Stimulated activated CD8-positive, alpha-beta memory T cell treated with anti-CD3 and anti-CD28 coated beads, Interleukin-7, amount 100 ng/mL, for 24 hours (primary cell): ENCODE measurements around the gene BRD3.

Experiments
- DNase-seq: peaks from one replicate; pipeline ENCODE4 v3.0.0-alpha.2; 2020; ENCODE audit warnings: low read depth

The BRD3 gene

DNA sequence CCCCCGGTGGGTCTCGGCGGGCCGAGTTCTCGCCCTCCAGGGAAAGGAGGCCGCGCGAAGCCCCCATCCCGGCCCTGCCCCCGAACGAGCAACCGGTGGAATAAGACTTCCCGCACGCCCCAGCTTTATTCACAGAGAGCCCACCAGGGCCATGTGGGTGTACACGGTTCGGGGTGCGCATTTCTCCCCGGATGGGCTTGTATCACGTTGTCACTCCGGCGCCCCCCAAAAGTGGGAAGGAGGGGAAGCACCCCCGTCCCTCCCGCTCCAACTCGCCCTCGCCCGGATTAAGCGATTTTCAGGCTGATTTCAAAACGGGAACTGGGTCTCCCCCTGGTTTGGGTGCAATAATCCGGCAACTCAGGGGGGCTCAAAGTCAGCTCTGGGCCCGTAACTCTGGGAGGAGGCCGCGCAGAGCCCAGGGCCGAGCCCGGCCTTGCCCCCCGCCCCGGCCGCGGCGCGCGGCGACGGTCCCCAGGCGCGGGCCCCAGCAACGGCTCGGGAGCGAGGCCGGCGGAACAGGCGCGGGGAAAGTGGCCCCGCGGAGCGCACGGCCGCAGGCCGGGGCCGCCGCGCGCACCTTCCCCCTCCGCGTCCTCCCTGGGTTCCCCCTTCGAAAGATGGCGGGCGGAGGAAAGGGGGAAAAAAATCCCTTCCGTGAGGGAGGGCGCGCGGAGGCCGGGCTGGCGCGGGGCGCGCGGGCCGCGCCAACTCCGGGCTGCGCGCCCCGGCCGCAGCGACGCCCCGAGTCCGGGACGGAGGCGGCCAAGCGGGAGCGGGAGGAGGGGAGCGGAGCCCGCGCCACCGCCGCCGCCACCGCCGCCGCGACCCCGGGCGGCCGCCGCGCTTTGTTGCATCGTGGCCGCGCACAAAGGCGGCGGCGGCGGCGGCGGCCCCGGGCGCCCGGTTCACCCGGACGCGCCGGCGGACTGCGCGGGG is 644 bp downstream of the BRD3 start:
- no peak for DNase-seq

DNA sequence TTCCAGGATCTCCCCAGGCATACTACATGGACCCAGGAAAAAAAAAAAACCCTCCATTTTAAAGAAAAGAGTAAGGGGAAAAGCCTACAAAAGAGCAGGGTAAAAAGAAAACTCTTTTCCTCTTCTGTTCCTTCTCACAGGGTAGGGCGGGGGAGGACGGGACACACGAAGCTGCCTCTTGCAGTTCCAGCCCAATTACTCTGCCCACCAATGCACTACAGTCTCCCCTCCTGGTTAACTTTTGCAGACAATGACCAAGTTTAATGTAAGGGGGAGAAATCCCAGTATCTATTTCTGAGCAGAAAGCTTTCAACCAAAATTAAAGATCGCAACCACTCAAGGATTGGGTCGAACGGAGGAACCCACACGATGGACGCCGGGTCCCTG is 1.3 kb downstream of the BRD3 start:
- DNase-seq: no peak

GRCh38 chr9:134065612-134066419 is 2.0 kb downstream of the BRD3 start:
- no peak for DNase-seq

GRCh38 chr9:134064711-134065110 is 3.1 kb downstream of the BRD3 start:
- no peak for DNase-seq

- no peak for DNase-seq
These were observed 4.0 kb downstream of the BRD3 start for GRCh38 chr9:134063571-134064450.

- no peak for DNase-seq
These were observed 4.7 kb downstream of the BRD3 start for GRCh38 chr9:134063088-134063570.

DNA sequence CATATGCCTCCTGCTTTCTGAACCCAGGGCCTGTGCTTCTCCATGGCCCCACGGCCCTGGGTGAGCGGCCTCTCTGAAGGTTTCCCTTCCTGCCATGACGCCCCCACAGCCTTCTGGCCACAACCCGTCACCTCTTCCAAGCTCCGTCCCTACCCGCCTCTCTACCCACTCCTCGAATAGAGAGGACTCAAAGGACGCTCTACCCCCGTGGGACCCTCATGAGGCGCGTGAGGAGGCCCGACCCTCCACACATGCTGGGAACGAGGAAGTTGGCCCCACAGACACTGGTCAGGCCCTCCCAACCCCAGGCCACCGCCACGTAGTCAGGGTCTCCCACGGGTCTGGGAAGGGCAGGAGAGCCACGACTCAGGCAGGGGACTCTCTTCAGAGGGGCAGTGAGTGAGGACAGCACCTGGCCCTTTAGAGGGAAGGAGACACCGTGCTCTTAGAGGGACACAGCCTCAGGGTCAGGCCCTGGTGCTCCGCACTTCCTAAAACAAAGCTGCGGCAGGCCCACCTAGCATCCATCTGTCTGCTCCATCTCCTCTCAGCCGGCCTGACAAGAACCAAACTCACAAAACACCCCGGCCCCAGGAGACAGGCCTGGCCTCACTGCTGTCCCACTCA is 5.3 kb downstream of the BRD3 start:
- DNase-seq: no peak

GRCh38 chr9:134061688-134062371 is 6.0 kb downstream of the BRD3 start:
- DNase-seq: no peak

DNA sequence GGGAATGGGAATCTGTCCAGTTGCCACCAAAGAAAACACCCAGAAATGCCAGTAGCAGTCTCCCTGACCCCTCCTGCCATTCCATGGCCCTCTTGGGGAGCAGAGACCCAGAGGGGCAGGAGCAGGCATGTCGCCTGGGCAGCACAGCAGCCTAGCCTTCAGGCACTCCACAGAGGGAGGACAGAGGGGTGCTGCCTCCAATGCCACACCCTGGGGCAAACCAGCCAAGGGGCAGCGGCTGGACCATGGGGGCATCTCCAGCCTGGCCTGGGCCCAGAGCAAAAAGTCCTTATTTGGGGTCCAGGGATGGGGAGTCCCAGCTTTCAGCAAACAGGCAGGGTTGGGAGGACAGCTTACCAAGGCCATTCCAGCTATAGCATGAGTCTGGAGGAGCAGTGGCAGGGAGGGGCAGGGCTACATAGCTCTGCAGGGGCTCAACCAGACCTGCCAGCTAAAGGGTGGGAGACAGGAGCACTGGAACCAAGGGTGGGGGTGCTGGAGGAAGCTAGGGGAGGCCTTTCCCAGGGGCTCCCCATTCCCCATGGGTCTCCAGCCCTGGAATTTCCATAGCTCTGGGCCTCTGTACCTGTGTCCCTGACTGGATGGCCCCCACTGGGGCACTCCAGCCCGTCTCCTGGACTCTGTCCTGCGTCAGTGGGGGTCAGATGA is 6.7 kb downstream of the BRD3 start:
- DNase-seq: no peak

DNA sequence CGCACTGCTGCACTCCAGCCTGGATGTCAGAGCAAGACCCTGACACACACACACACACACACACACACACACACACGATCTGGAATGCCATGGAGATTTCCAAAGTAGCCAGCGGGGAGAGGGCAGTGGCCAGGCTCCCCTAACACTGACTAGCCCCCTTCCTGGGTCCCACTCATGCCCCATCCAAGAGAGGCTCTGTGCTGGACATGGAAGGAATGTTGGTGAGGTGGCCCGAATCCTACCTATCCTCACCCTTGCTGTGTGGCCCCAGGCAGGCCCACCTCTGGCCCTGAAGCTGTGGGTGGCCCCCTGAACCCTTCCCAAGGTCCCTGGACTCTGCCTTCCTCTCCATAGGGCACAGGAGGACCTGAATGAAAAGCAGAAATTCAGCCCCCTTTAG is 7.3 kb downstream of the BRD3 start:
- no peak for DNase-seq

- DNase-seq: no peak
These were observed 8.0 kb downstream of the BRD3 start for GRCh38 chr9:134059661-134060395.

DNA sequence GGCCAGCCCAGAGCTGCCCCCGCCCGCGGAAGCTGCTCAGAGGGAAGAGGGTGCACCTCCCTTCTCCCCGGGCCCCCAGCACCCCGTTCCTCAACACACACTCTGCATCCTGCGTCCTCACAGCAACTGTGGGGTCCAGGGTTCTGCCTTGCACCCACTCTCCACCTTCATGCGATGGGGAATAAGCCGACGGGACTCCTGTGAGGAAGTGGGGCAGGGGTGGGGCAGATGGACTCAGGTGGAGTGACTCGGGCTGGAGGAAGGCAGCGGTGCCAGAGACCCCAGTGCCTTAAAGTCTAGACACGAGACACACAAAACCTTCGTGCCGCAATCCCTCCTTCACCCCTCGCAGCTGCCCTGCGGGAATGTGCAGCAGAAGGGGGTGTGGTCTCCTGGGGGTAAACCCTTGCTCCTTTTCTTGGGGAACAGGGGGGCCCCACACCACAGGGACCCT is 8.6 kb downstream of the BRD3 start:
- DNase-seq: no peak

GRCh38 chr9:134058716-134059115 is 9.1 kb downstream of the BRD3 start:
- no peak for DNase-seq

DNA sequence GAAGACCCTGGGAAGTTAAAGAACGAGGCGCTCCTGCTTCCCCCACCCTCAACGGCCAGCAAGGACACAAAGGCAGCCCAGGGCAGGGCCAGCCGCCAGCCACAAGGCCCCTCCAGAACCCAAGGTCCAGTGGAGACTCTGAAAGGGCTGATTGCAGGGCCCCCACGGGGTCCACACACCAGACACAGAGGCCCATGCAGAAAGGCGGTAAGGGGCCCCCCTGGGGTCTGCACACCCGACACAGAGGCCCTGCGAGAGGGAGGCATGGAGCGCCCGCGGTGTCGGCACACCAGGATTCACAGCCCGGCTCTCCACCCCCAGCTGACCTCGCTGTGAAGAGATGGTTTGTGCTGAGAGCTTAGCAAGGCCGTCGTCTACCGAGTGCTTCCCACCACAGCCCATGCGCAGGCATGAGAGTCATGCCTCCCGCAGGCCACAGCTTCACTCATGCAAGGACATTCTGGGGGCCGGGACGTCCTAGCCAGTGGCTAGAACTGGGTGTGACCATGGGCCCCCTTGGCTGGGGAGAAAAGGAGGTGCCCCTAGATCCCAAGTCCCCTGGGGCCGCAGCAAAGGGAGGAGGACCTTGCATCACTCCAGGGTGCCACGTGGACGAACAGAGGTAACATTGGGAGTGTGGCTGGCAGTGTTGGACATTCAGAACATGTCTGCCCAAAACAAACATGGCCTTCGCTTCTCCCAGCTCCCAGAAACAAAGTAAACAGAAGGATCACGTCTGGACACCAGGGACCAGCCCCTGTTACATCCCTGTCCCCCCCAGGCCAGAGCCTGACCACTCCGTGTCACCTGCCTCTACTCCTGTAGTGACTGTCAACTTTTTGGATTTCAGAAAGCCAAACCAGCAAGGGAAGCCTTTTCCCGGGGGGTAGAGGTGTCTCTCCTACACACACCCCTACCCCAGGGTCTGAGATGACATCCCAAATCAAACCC is 9.8 kb downstream of the BRD3 start:
- no peak for DNase-seq

DNA sequence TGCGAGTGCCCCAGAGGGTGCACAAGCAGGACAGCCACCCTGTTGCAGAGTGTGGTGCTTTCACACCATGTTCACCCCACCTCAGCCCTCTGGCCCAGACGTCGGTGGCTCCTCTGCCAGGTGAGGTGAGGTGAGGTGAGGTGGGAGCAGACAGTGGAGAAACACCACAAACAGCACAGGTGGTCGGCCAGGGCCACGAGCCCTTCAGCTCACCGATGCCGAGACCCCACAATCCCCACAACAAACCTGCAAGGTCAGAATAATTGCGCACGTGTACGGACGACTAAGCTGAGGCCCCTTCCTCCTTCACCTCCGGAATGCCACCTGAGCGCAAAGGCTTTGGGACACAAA is 10.5 kb downstream of the BRD3 start:
- no peak for DNase-seq

GRCh38 chr9:134056483-134057306 is 11.1 kb downstream of the BRD3 start:
- DNase-seq: no peak

- no peak for DNase-seq
These were observed 11.8 kb downstream of the BRD3 start for GRCh38 chr9:134055981-134056461.
